IMR-90 (cell line): Measurements from ENCODE around the gene IDH3G. TPM values are rescaled to one million over a fixed set of nuclear protein-coding genes. Genes with fewer than 3 reads are reported as not detected.

Experiments used
- ATAC-seq: fragments of 200-7000 bp; cut with Tn5 transposase; 2 replicates; pipeline ENCODE4 v1.9.1; 2020; ENCODE audit warnings: low read depth, mild to moderate bottlenecking, moderate library complexity
- BruUV-seq: library from RNA; stranded (reverse); fragments of 400-500 nt; replicated peaks from 2 replicates; lab custom pipeline; 2021; lab: Mats Ljungman, UMichigan
- CTCF ChIA-PET: fragments of 300-600 bp; formaldehyde crosslinking; extraction: SDS; loops from one replicate; lab custom pipeline; 2021; ENCODE audit warnings: antibody characterized with exemption; lab: Yijun Ruan, JAX
- POLR2A ChIA-PET: fragments of 300-600 bp; sonication (Branson Sonifier 250); formaldehyde crosslinking; loops from one replicate; lab custom pipeline; 2022; ENCODE audit warnings: antibody characterized with exemption; ENCODE audit not compliant: unreplicated experiment; lab: Charles Lee
- DNase-seq: peaks from one replicate; pipeline ENCODE4 v3.0.0; 2013
- H2AFZ ChIP-seq: replicated peaks from 2 replicates; pipeline ENCODE3; 2013; ENCODE audit warnings: low read length, mild to moderate bottlenecking; ENCODE audit not compliant: poor library complexity
- H2AK5ac ChIP-seq: 2 replicates; pipeline ENCODE4 v1.6.1; 2013; ENCODE audit warnings: low read depth, low read length, inconsistent platforms
- H2AK9ac ChIP-seq: replicated peaks from 2 replicates; pipeline ENCODE3; 2013; ENCODE audit warnings: mild to moderate bottlenecking, low read depth, low read length, moderate library complexity; ENCODE audit not compliant: poor library complexity
- H2BK120ac ChIP-seq: 2 replicates; pipeline ENCODE4 v1.6.1; 2013; ENCODE audit warnings: low read depth, low read length, inconsistent platforms
- H2BK15ac ChIP-seq: 3 replicates; pipeline ENCODE4 v1.6.1; 2013; ENCODE audit warnings: low read depth, low read length, inconsistent platforms
- H2BK20ac ChIP-seq: 2 replicates; pipeline ENCODE4 v1.6.1; 2013; ENCODE audit warnings: low read depth, mild to moderate bottlenecking, inconsistent platforms, low read length, moderate library complexity
- H2BK5ac ChIP-seq: 2 replicates; pipeline ENCODE4 v1.6.1; 2013; ENCODE audit warnings: mild to moderate bottlenecking, low read depth, low read length, inconsistent platforms; ENCODE audit not compliant: poor library complexity, severe bottlenecking
- H3K14ac ChIP-seq: replicated peaks from 2 replicates; pipeline ENCODE4 v1.6.1; 2013; ENCODE audit warnings: low read depth, low read length, inconsistent platforms
- H3K18ac ChIP-seq: 2 replicates; pipeline ENCODE4 v1.6.1; 2013; ENCODE audit warnings: low read depth, low read length, control low read depth
- H3K23ac ChIP-seq: 2 replicates; pipeline ENCODE4 v1.6.1; 2013; ENCODE audit warnings: low read depth, low read length, inconsistent platforms
- H3K27ac ChIP-seq: 2 replicates; pipeline ENCODE4 v1.5.1; 2013; ENCODE audit warnings: mild to moderate bottlenecking, control low read depth, low read length; ENCODE audit not compliant: insufficient read depth
- H3K27me3 ChIP-seq: 2 replicates; pipeline ENCODE4 v1.6.1; 2013; ENCODE audit warnings: low read length; ENCODE audit not compliant: control insufficient read depth, insufficient read depth
- H3K36me3 ChIP-seq: 2 replicates; pipeline ENCODE4 v1.6.1; 2013; ENCODE audit warnings: low read length, mixed read lengths; ENCODE audit not compliant: control insufficient read depth, insufficient read depth
- H3K4ac ChIP-seq: 2 replicates; pipeline ENCODE4 v1.6.1; 2013; ENCODE audit warnings: low read depth, low read length, inconsistent platforms
- H3K4me1 ChIP-seq: 2 replicates; pipeline ENCODE4 v1.6.1; 2013; ENCODE audit warnings: low read length, mixed read lengths; ENCODE audit not compliant: control insufficient read depth, insufficient read depth
- H3K4me2 ChIP-seq: 2 replicates; pipeline ENCODE4 v1.6.1; 2013; ENCODE audit warnings: low read depth, mild to moderate bottlenecking, control low read depth, low read length, moderate library complexity
- H3K4me3 ChIP-seq: 2 replicates; pipeline ENCODE4 v1.5.1; 2013; ENCODE audit warnings: low read depth, mild to moderate bottlenecking, control low read depth, low read length, moderate library complexity; ENCODE audit not compliant: insufficient read depth
- H3K56ac ChIP-seq: 2 replicates; pipeline ENCODE4 v1.6.1; 2013; ENCODE audit warnings: low read length, inconsistent platforms; ENCODE audit not compliant: insufficient read depth; ENCODE audit errors: extremely low read depth
- H3K79me1 ChIP-seq, 2 experiments: 2 replicates each; pipeline ENCODE4 v1.6.1; 2013; ENCODE audit warnings: low read length in 2 of 2, inconsistent platforms in 1 of 2, low read depth in 1 of 2
- H3K9ac ChIP-seq: 2 replicates; pipeline ENCODE4 v1.6.1; 2013; ENCODE audit warnings: low read depth, low read length, control low read depth
- H3K9me1 ChIP-seq: 2 replicates; pipeline ENCODE4 v1.6.1; 2013; ENCODE audit warnings: low read length, inconsistent platforms; ENCODE audit not compliant: insufficient read depth
- H3K9me3 ChIP-seq: 2 replicates; pipeline ENCODE4 v1.6.1; 2013; ENCODE audit warnings: low read length; ENCODE audit not compliant: control insufficient read depth, insufficient read depth
- H4K20me1 ChIP-seq: 2 replicates; pipeline ENCODE4 v1.6.1; 2013; ENCODE audit warnings: low read length, inconsistent platforms; ENCODE audit not compliant: insufficient read depth
- H4K5ac ChIP-seq: 2 replicates; pipeline ENCODE4 v1.6.1; 2013; ENCODE audit warnings: mild to moderate bottlenecking, low read depth, low read length, control low read depth
- H4K8ac ChIP-seq, 2 experiments: 2 replicates each; pipeline ENCODE4 v1.6.1; 2013; ENCODE audit warnings: low read depth in 2 of 2, low read length in 2 of 2, control low read depth in 1 of 2, inconsistent platforms in 1 of 2
- H4K91ac ChIP-seq: 2 replicates; pipeline ENCODE4 v1.6.1; 2013; ENCODE audit warnings: low read depth, low read length, inconsistent platforms; ENCODE audit not compliant: insufficient read depth
- BHLHE40 ChIP-seq: fragments of 150-350 bp; IDR thresholded peaks from 2 replicates; pipeline ENCODE4 v1.6.1; 2016; ENCODE audit warnings: mild to moderate bottlenecking, low read depth, low read length
- CEBPB ChIP-seq: IDR thresholded peaks from 2 replicates; pipeline ENCODE4 v1.6.1; 2012; ENCODE audit warnings: low read depth, low read length, improper control_type of control experiment
- CHD1 ChIP-seq: IDR thresholded peaks from 2 replicates; pipeline ENCODE4 v1.6.1; 2012; ENCODE audit warnings: low read depth, low read length, improper control_type of control experiment
- FOS ChIP-seq: fragments of 150-350 bp; IDR thresholded peaks from 2 replicates; pipeline ENCODE4 v1.6.1; 2016; ENCODE audit warnings: low read depth, low read length
- MAFK ChIP-seq: IDR thresholded peaks from 2 replicates; pipeline ENCODE4 v1.6.1; 2012; ENCODE audit warnings: low read depth, low read length, improper control_type of control experiment
- MAZ ChIP-seq: IDR thresholded peaks from 2 replicates; pipeline ENCODE4 v1.6.1; 2012; ENCODE audit warnings: low read depth, mild to moderate bottlenecking, low read length, improper control_type of control experiment, moderate library complexity, borderline replicate concordance
- MXI1 ChIP-seq: IDR thresholded peaks from 2 replicates; pipeline ENCODE4 v1.6.1; 2012; ENCODE audit warnings: low read depth, mild to moderate bottlenecking, low read length, moderate library complexity, borderline replicate concordance
- NFE2L2 ChIP-seq: fragments of 150-350 bp; IDR thresholded peaks from 2 replicates; pipeline ENCODE4 v1.6.1; 2016; ENCODE audit warnings: low read depth, mild to moderate bottlenecking, low read length
- POLR2A ChIP-seq: IDR thresholded peaks from 2 replicates; pipeline ENCODE4 v1.6.1; 2012; ENCODE audit warnings: mild to moderate bottlenecking, low read depth, low read length
- RAD21 ChIP-seq: IDR thresholded peaks from 2 replicates; pipeline ENCODE4 v1.6.1; 2012; ENCODE audit warnings: low read length, improper control_type of control experiment
- RCOR1 ChIP-seq: IDR thresholded peaks from 2 replicates; pipeline ENCODE4 v1.6.1; 2012; ENCODE audit warnings: mild to moderate bottlenecking, low read length, improper control_type of control experiment; ENCODE audit not compliant: insufficient replicate concordance
- RFX5 ChIP-seq: IDR thresholded peaks from 2 replicates; pipeline ENCODE4 v1.8.0; 2012; ENCODE audit warnings: low read depth, mild to moderate bottlenecking, low read length, moderate library complexity
- SMC3 ChIP-seq: fragments of 150-350 bp; IDR thresholded peaks from 2 replicates; pipeline ENCODE4 v1.6.1; 2016; ENCODE audit warnings: low read depth, mild to moderate bottlenecking, antibody characterized with exemption, low read length, moderate library complexity
- WGBS, 2 experiments: methylation state at CpG; one replicate each; pipeline versions ENCODE4 v1.1.5 to v1.1.7; 2013; ENCODE audit warnings: missing lambda C conversion rate in 2 of 2; ENCODE audit not compliant: insufficient read length in 1 of 2; ENCODE audit errors: extremely low coverage in 2 of 2; 5-methylcytosine and 5-hydroxymethylcytosine counted together
- dilution Hi-C: fragments of 300-500 bp; cut with HindIII; formaldehyde crosslinking; loops from one replicate; pipeline ENCODE4 v1.14.3; 2018; ENCODE audit warnings: low sequenced_read_pairs; ENCODE audit not compliant: unreplicated experiment
- in situ Hi-C: fragments of 300-500 bp; cut with MboI; formaldehyde crosslinking; loops from 3 replicates; pipeline ENCODE4 v1.14.3; 2019; ENCODE audit warnings: low sequenced_read_pairs, inconsistent platforms, mixed read lengths
- intact Hi-C: fragments of 100-400 bp; cut with micrococcal nuclease; formaldehyde crosslinking; loops from 2 replicates; pipeline ENCODE4 v1.10.0; 2022
- polyA plus RNA-seq, 3 experiments: library from polyadenylated mRNA; depleted of rRNA; stranded (reverse); fragments of >200 nt; gene quantifications; 2 replicates each; pipeline ENCODE4 v1.2.3, GENCODE V29; 2012; ENCODE audit warnings: low replicate concordance in 1 of 3
- total RNA-seq: library from RNA; depleted of rRNA; stranded (reverse); fragments of >200 nt; gene quantifications from 2 replicates; pipeline ENCODE4 v1.2.3, GENCODE V29; 2012
- TF ChIP-seq, protein P1 (sequence below): fragments of 150-350 bp; IDR thresholded peaks from 2 replicates; pipeline ENCODE4 v1.6.1; 2017; ENCODE audit warnings: mild to moderate bottlenecking, antibody characterized with exemption, low read length, low read depth
- TF ChIP-seq, protein P2 (sequence below): fragments of 150-350 bp; IDR thresholded peaks from 2 replicates; pipeline ENCODE4 v1.6.1; 2016; ENCODE audit warnings: low read depth, mild to moderate bottlenecking, low read length, moderate library complexity, borderline replicate concordance
- TF ChIP-seq, protein P3 (sequence below): conservative IDR thresholded peaks from 2 replicates; pipeline ENCODE4 v1.5.1; 2012; ENCODE audit warnings: mild to moderate bottlenecking, low read depth, low read length, improper control_type of control experiment

The IDH3G gene
- total and polyA plus RNA-seq, 2 of the 4 experiments (the other 2 are of a cell fraction), result 79.4 to 85.7 TPM

DNA sequence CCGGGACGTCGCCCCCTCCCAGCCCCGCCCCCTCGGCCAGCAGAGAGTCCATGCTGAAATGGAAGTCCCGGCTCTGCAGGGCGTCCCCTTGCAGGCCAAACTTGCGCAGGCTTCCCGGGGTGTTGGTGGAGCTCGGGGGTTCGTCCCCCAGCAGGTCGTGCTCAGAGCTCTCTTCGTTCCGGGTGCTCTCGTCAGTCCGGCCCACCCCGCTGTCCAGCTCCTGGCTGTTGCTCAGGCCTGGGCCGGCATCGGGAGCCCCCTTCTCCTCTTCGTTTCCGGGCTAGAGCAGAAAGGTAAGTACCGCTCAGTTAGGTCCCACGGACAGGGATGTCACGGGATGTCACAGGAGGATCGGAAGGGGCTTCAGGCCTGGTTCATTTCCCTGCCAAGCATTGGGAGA lies 10.4 kb upstream of the IDH3G start:
- intact Hi-C loops, result no loop called here
- no peaks in the 10 kb centered on the region for H3K9me1 ChIP-seq
- no peak overlapping the region for H3K27ac ChIP-seq
- no peak overlapping the region for H3K56ac ChIP-seq
- no peak overlapping the region for H3K4ac ChIP-seq
- H2AFZ ChIP-seq, result no peak overlapping the region
- ChIA-PET POLR2A (no interaction called here), CTCF (no interaction called here)
- no peak overlapping the region for H3K9ac ChIP-seq
- no peak overlapping the region for H2BK5ac ChIP-seq
- H2AK5ac ChIP-seq, result no peak overlapping the region
- no peak for DNase-seq
- no TSS peak for BruUV-seq
- no peak overlapping the region for H3K4me3 ChIP-seq
- peaks cover 4% of the 10 kb centered on the region; the same call in 1 of the 2 replicates for H3K9me3 ChIP-seq
- no peaks in the 10 kb centered on the region for H3K36me3 ChIP-seq
- TF ChIP-seq RFX5 (no peak), NFE2L2 (no peak), MAZ (no peak), RCOR1 (no peak), FOS (no peak), CEBPB (no peak), SMC3 (no peak), CHD1 (no peak), POLR2A (no peak), BHLHE40 (no peak), MAFK (no peak), MXI1 (no peak), RAD21 (no peak)
- TF ChIP-seq, protein P1, sequence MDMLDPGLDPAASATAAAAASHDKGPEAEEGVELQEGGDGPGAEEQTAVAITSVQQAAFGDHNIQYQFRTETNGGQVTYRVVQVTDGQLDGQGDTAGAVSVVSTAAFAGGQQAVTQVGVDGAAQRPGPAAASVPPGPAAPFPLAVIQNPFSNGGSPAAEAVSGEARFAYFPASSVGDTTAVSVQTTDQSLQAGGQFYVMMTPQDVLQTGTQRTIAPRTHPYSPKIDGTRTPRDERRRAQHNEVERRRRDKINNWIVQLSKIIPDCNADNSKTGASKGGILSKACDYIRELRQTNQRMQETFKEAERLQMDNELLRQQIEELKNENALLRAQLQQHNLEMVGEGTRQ, result no peak
- TF ChIP-seq, protein P2, sequence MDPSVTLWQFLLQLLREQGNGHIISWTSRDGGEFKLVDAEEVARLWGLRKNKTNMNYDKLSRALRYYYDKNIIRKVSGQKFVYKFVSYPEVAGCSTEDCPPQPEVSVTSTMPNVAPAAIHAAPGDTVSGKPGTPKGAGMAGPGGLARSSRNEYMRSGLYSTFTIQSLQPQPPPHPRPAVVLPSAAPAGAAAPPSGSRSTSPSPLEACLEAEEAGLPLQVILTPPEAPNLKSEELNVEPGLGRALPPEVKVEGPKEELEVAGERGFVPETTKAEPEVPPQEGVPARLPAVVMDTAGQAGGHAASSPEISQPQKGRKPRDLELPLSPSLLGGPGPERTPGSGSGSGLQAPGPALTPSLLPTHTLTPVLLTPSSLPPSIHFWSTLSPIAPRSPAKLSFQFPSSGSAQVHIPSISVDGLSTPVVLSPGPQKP, result no peak
- TF ChIP-seq, protein P3, sequence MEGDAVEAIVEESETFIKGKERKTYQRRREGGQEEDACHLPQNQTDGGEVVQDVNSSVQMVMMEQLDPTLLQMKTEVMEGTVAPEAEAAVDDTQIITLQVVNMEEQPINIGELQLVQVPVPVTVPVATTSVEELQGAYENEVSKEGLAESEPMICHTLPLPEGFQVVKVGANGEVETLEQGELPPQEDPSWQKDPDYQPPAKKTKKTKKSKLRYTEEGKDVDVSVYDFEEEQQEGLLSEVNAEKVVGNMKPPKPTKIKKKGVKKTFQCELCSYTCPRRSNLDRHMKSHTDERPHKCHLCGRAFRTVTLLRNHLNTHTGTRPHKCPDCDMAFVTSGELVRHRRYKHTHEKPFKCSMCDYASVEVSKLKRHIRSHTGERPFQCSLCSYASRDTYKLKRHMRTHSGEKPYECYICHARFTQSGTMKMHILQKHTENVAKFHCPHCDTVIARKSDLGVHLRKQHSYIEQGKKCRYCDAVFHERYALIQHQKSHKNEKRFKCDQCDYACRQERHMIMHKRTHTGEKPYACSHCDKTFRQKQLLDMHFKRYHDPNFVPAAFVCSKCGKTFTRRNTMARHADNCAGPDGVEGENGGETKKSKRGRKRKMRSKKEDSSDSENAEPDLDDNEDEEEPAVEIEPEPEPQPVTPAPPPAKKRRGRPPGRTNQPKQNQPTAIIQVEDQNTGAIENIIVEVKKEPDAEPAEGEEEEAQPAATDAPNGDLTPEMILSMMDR, result no peak
- no peak for ATAC-seq
- H2BK20ac ChIP-seq, result no peak overlapping the region
- H3K14ac ChIP-seq, result no peak overlapping the region
- dilution Hi-C loops, result no loop called here
- H4K5ac ChIP-seq, result no peak overlapping the region
- no peaks in the 10 kb centered on the region for H3K4me1 ChIP-seq
- no peaks in the 10 kb centered on the region for H4K20me1 ChIP-seq
- no peak overlapping the region for H3K23ac ChIP-seq
- H3K27me3 ChIP-seq, result no peaks in the 10 kb centered on the region; the same call in 1 of the 2 replicates
- no peak overlapping the region for H4K91ac ChIP-seq
- no peak overlapping the region for H2BK15ac ChIP-seq
- in situ Hi-C loops, result no loop called here
- H3K18ac ChIP-seq, result no peak overlapping the region
- no peak overlapping the region for H4K8ac ChIP-seq
- H2AK9ac ChIP-seq, result no peak overlapping the region
- no peak overlapping the region for H2BK120ac ChIP-seq
- H3K79me1 ChIP-seq, result no peaks in the 10 kb centered on the region
- H3K4me2 ChIP-seq, result no peak overlapping the region
- 84% methylated on average over 18 of the region's 25 CpGs; no CpG with 5 or more reads in 1 of the 2 experiments for WGBS, 2 experiments
